Loucy (cell line): ENCODE measurements around the gene DCAF4L1.

Experiments
- H2AFZ ChIP-seq: fragments of 200-600 bp; sonication (generic); 2 replicates; pipeline ENCODE4 v1.6.0; 2016; ENCODE audit warnings: antibody characterized with exemption, mild to moderate bottlenecking, low read length, moderate library complexity
- H3F3A ChIP-seq: fragments of 200-600 bp; 2 replicates; pipeline ENCODE4 v1.6.0; 2016; ENCODE audit warnings: antibody characterized with exemption, low read depth, mild to moderate bottlenecking
- H3K27me3 ChIP-seq: fragments of 200-600 bp; sonication (generic); 2 replicates; pipeline ENCODE4 v1.6.1; 2014; ENCODE audit warnings: low read length, mild to moderate bottlenecking; ENCODE audit not compliant: insufficient read depth, poor library complexity, severe bottlenecking
- H3K36me3 ChIP-seq: fragments of 200-600 bp; sonication (generic); 2 replicates; pipeline ENCODE4 v1.6.1; 2016; ENCODE audit warnings: low read length; ENCODE audit not compliant: insufficient read depth
- H3K4me1 ChIP-seq: fragments of 200-600 bp; sonication (generic); 2 replicates; pipeline ENCODE4 v1.5.1; 2014; ENCODE audit warnings: low read length, mild to moderate bottlenecking; ENCODE audit not compliant: insufficient read depth, poor library complexity, severe bottlenecking
- H3K4me2 ChIP-seq: fragments of 200-600 bp; sonication (generic); 2 replicates; pipeline ENCODE4 v1.6.0; 2014; ENCODE audit warnings: antibody characterized with exemption, low read length, low read depth, mild to moderate bottlenecking; ENCODE audit not compliant: poor library complexity, severe bottlenecking
- H3K4me3 ChIP-seq: fragments of 200-600 bp; sonication (generic); 2 replicates; pipeline ENCODE4 v1.5.1; 2014; ENCODE audit warnings: low read length, mild to moderate bottlenecking, mixed read lengths; ENCODE audit not compliant: poor library complexity, severe bottlenecking
- H3K79me2 ChIP-seq: fragments of 200-600 bp; sonication (generic); 2 replicates; pipeline ENCODE4 v1.6.1; 2014; ENCODE audit warnings: low read length; ENCODE audit not compliant: insufficient read depth
- H3K9ac ChIP-seq: fragments of 200-600 bp; sonication (generic); 2 replicates; pipeline ENCODE4 v1.6.0; 2014; ENCODE audit warnings: mild to moderate bottlenecking, low read depth, low read length, moderate library complexity; ENCODE audit not compliant: poor library complexity, severe bottlenecking
- H3K9me2 ChIP-seq: fragments of 200-600 bp; sonication (generic); replicated peaks from 2 replicates; pipeline ENCODE4 v1.6.1; 2016; ENCODE audit warnings: low read depth, low read length, mixed read lengths
- H3K9me3 ChIP-seq: fragments of 200-600 bp; sonication (generic); 2 replicates; pipeline ENCODE4 v1.6.1; 2014; ENCODE audit warnings: mild to moderate bottlenecking, antibody characterized with exemption, low read length, low read depth; ENCODE audit not compliant: insufficient read depth
- H4K20me1 ChIP-seq: fragments of 200-600 bp; sonication (generic); 2 replicates; pipeline ENCODE4 v1.6.0; 2014; ENCODE audit warnings: antibody characterized with exemption, low read length, mild to moderate bottlenecking; ENCODE audit not compliant: insufficient read depth, poor library complexity, severe bottlenecking
- CTCF ChIP-seq: fragments of 200-600 bp; sonication (generic); conservative IDR thresholded peaks from 2 replicates; pipeline ENCODE4 v1.5.1; 2014; ENCODE audit warnings: mild to moderate bottlenecking, antibody characterized with exemption, low read length
- EZH2phosphoT487 ChIP-seq: fragments of 200-600 bp; IDR thresholded peaks from 2 replicates; pipeline ENCODE4 v1.6.1; 2018; ENCODE audit warnings: antibody characterized with exemption, mild to moderate bottlenecking, moderate library complexity, borderline replicate concordance

DCAF4L1 gene

GRCh38 chr4:41994461-41994985 lies 13.0 kb downstream of the DCAF4L1 start:
- Histone ChIP-seq H4K20me1 (peaks cover 11% of the 10 kb centered on the region), H3K9me3 (no peaks in the 10 kb centered on the region), H3K4me2 (peak overlapping the region; percentile 23), H3K9ac (no peak overlapping the region), H3K36me3 (no peaks in the 10 kb centered on the region), H3K4me3 (no peak overlapping the region), H2AFZ (no peak overlapping the region), H3K9me2 (no peaks in the 10 kb centered on the region), H3K4me1 (peaks cover 27% of the 10 kb centered on the region), H3F3A (no peaks in the 10 kb centered on the region), H3K27me3 (no peaks in the 10 kb centered on the region), H3K79me2 (peaks cover 33% of the 10 kb centered on the region)
- TF ChIP-seq CTCF (peak; percentile 34; the same call in 1 of the 2 replicates), EZH2phosphoT487 (no peak)

- no peak overlapping the region for H3K4me2 ChIP-seq
- H3F3A ChIP-seq, result no peaks in the 10 kb centered on the region
- H3K27me3 ChIP-seq, result no peaks in the 10 kb centered on the region
- H3K9me2 ChIP-seq, result no peaks in the 10 kb centered on the region
- no peak overlapping the region for H3K9ac ChIP-seq
- no peaks in the 10 kb centered on the region for H3K4me1 ChIP-seq
- no peaks in the 10 kb centered on the region for H3K9me3 ChIP-seq
- no peaks in the 10 kb centered on the region for H3K36me3 ChIP-seq
- no peak overlapping the region for H2AFZ ChIP-seq
- no peaks in the 10 kb centered on the region for H4K20me1 ChIP-seq
- no peak overlapping the region for H3K4me3 ChIP-seq
- TF ChIP-seq EZH2phosphoT487 (no peak), CTCF (no peak)
- H3K79me2 ChIP-seq, result peaks cover 4% of the 10 kb centered on the region; the same call in 1 of the 2 replicates
Observed at GRCh38 chr4:41998019-41998418, 16.5 kb downstream of the DCAF4L1 start.

- TF ChIP-seq EZH2phosphoT487 (no peak), CTCF (no peak)
- H4K20me1 ChIP-seq, result no peaks in the 10 kb centered on the region
- H3K9ac ChIP-seq, result no peak overlapping the region
- H3F3A ChIP-seq, result no peaks in the 10 kb centered on the region
- H3K27me3 ChIP-seq, result no peaks in the 10 kb centered on the region
- H3K9me2 ChIP-seq, result no peaks in the 10 kb centered on the region
- H3K79me2 ChIP-seq, result no peaks in the 10 kb centered on the region
- no peaks in the 10 kb centered on the region for H3K4me1 ChIP-seq
- no peaks in the 10 kb centered on the region for H3K36me3 ChIP-seq
- H3K9me3 ChIP-seq, result no peaks in the 10 kb centered on the region
- H3K4me2 ChIP-seq, result no peak overlapping the region
- H2AFZ ChIP-seq, result no peak overlapping the region
- no peak overlapping the region for H3K4me3 ChIP-seq
Observed at GRCh38 chr4:41999321-41999720, 17.8 kb downstream of the DCAF4L1 start.
